H54 (cell line): ENCODE data around the gene WIPF3.

Source experiments
- DNase-seq: peaks from one replicate; pipeline ENCODE4 v3.0.0; 2011; ENCODE audit warnings: low spot score, mixed read lengths; ENCODE audit not compliant: insufficient read length
- FAIRE-seq: peaks from 3 replicates; lab custom pipeline; 2011; peaks lifted over from hg19 to GRCh38; lab: Jason Lieb, UNC
- POLR2A ChIP-seq: IDR thresholded peaks from 2 replicates; pipeline ENCODE4 v1.6.1; 2011; ENCODE audit warnings: low read depth, mild to moderate bottlenecking, low read length

Gene WIPF3, protein sequence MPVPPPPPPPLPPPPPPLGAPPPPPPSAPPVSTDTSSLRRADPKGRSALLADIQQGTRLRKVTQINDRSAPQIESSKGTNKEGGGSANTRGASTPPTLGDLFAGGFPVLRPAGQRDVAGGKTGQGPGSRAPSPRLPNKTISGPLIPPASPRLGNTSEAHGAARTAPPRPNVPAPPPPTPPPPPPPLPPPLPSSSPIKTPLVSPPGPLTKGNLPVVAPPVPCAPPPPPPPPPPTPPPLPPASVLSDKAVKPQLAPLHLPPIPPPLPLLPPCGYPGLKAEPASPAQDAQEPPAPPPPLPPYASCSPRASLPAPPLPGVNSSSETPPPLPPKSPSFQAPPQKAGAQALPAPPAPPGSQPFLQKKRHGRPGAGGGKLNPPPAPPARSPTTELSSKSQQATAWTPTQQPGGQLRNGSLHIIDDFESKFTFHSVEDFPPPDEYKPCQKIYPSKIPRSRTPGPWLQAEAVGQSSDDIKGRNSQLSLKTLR

DNA sequence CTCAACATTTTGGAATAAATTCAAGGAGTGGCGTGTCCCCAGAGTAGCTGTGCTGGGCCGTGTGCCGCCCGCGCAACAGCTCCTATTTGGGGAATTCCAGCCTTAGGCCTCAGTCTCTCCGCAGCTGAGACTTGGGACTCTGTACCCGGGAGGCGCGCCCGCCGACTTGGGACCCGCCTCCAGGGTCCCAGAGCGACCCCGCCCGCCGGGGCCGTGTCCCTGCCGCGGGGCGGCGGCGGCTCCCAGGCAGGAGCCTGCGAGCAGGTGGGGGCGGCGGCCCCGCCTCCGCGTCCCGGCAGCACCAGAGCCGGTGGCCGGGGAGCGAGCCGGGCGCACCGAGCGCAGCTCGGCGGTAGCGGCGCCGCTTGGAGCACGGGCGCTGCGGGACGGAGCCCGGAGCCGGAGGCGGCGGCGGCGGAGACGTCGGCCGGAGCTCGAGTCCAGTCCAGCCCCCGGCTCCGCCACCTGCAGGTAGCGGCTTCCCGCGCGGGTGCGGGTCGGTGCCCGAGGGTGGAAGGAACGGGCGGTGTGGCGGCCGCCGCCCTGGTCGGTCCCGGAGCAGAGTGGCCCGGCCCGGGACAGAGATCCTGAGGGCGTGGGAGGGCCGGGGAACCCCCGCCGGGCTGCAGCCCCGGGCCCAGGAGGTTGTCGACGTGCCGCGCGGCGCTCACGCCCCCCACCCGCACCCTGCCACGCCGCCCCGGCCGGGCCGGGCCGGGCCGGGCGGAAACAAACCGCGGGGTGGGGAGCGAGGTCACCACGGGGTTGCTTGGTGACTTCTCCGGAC is at the start of gene WIPF3:
Gene WIPF3, plus strand, starts transcription at position 301 of the 787 bp plus-strand sequence. CDS start 28,217 bp downstream, outside the sequence.
- no peak for TF ChIP-seq POLR2A
- no peak for FAIRE-seq
- DNase-seq = no peak

DNA sequence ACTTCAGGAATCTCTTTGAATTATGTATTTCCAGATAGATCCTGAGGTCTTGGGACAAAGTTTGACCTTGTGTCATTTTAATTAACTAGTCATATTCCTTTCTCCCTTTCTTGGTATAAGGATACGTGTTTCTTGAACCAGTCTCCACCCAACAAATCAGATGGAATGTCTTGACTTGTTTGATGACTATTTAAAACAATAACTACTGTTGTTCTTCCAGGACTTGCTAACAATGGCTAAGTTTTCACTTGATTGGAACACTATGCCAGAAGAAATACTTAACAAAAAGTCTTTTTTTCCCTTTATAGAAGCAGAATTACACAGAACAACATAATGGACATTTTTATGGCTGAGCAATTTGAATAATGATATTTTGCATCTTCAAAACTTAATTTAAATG is 43.0 kb upstream of the WIPF3 start:
- TF ChIP-seq POLR2A = no peak
- FAIRE-seq = no peak
- DNase-seq = no peak

DNA sequence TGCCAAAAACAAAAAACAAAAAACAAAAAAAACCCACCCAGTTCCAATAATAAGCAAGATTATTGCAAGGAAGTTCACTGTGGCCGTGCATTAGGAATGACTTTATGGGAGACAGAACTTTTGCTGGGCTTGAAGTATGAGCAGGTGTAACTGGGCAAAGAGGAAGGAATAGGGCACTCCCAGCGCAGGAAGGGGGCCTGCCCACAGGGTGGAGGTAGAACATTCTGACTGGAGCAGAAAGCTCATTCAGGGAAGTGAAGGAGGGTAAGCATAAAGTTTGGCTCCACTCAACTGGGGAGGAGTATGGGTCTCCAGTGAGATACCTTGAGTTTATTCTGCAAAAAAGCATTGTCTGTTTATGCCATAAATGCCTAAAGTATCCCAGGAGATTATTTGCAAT is 42.1 kb upstream of the WIPF3 start:
- no peak for DNase-seq
- no peak for FAIRE-seq
- no peak for TF ChIP-seq POLR2A

DNA sequence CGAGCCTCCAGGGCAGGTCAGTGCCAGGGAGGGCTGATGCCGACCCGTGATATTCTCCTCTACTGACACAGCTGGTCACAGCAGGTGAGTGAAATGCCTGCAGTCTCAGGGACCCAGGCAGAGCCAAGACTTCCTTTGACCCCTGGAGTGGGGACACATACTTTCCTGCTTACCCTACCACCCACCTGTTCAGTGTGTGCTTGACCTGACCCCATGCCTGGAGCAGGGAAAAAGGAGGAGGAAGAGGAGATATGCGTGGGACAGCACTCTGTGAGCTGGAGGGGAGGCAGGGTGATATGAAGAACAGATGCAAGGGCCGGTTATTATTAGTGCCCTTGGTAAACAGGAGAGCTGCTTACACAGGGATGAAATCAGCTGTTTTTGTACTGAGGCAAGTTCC is 40.8 kb upstream of the WIPF3 start:
- FAIRE-seq = no peak
- DNase-seq = no peak

DNA sequence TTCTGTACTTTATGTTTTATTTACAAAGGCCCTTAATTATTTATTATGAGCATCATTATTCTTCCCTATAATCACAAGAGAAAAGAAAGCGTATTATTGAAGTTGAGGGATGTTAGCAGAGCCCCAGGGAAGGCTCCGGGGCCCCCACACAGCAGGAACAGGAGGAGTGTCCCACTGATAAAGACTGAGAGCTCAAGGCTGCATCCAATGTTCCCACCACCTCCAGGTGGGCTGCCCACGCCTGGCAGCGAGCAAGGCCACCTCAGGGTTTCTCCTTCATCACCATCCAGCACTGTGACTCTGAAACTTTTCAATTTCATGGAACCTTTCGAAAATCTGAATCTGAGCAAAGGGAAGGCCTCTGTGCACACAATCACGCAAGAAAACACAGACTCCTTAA is 35.9 kb upstream of the WIPF3 start:
- DNase-seq = no peak
- FAIRE-seq = no peak
- TF ChIP-seq POLR2A = no peak

More for the DNA sequence above, 40.8 kb upstream of the WIPF3 start:
- TF ChIP-seq POLR2A = no peak

DNA sequence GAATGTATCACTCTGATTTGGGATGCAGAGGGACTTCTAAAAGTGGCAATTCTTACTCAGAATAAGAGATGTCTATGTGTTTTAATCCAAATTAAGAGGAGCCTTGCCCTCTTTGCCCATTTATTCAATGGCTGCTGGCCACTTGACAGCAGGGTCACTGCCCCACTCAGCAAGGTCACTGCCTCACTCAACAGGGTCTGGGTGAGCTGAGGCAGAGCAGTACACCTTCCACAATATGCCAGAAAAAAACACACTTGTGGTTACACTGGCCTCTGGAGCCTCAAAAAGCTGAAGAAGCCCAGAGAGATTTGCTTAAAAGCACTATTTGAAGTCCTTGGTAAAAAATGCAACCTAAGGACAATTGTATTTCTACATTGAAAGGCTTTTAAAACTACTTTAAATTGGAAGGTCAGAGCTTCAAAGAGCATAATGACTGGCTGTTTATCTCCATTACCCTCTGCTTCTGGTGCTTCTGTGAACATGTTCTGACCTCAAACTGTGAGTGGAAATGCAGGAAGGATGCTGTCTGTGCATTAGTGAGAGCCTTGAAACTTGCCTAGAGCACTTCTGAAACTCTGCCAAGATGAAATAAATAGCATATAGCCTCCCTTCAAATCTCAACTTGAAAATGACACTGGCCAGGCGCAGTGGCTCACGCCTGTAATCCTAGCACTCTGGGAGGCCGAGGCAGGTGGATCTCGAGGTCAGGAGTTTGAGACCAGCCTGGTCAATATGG is 35.1 kb upstream of the WIPF3 start:
- FAIRE-seq (no peak), DNase-seq (no peak)
- no peak for TF ChIP-seq POLR2A

DNA sequence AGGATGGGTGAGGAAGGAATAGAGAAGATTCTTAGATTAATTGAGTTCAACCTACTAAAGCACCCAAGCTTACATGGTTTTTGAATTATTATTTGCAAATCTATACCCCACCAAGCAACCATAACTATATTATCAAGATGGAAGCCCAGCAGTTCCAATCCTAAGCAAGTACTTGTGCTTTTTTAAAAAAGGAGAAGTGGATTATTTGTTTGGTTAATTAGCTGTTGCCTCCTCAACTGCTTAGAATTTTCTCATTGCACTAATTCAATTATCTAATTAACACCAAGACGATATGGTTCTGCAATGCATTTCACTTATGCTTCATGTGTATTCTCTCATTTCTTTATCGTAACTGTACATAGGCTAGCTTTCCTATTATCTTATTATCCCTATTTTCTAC is 27.3 kb upstream of the WIPF3 start:
- DNase-seq (no peak), FAIRE-seq (no peak)
- TF ChIP-seq POLR2A = no peak

DNA sequence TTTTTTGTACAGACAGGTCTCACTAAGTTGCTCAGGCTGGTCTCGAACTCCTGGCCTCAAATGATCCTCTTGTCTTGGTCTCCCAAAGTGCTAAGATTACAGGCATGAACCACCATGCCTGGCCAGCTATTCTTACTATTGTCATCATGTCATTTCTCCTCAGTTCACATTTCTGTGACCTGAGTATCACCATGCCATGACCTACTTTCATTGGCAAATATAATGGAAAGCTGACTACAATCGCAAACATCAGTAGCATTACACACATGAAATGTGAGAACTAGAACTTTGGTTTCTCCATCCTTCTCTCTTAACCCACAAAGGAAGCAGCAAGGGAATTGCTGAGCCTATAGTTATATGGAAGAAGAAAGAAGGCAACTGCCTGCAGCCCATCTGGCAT is 26.0 kb upstream of the WIPF3 start:
- TF ChIP-seq POLR2A = no peak
- no peak for FAIRE-seq
- DNase-seq = no peak

DNA sequence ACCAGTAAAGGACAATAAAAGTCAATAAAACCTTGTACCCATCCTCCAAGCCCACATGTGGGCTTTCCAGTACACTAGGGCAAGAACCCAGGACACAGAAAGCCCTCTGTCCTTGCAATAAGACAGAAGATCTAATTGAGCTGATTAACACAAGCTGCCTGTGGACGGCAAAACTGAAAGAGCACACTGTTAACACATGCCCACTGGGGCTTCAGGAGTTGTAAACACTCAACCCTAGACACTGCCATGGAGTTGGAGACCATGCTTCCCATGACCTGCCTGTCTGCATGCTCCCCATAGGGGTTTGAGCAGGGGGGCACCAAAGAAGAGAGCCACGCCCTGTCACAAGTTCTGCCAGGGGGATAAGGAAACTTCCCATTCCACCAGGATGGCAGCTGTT is 22.6 kb upstream of the WIPF3 start:
- TF ChIP-seq POLR2A = no peak
- FAIRE-seq (no peak), DNase-seq (no peak)

DNA sequence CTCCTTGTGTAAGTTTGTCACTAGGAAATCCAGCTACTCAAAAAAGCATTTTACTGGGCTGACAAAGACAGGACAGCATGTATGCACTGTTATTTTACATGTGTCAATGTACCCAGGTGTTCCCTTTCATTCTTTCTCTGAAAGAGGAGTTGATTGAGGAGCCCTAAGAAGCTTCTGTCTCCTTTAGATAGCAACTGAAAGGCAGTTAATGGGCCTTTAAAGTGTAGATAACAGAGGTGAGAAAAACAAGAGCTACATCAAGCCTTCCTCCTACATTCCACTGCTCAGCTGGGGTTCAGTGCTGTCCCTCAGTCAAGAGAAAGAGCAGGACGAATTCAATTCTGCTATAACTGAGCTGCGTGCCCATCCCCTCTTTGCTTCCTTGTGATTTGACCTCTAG is 12.8 kb upstream of the WIPF3 start:
- TF ChIP-seq POLR2A = no peak
- DNase-seq (no peak), FAIRE-seq (no peak)

DNA sequence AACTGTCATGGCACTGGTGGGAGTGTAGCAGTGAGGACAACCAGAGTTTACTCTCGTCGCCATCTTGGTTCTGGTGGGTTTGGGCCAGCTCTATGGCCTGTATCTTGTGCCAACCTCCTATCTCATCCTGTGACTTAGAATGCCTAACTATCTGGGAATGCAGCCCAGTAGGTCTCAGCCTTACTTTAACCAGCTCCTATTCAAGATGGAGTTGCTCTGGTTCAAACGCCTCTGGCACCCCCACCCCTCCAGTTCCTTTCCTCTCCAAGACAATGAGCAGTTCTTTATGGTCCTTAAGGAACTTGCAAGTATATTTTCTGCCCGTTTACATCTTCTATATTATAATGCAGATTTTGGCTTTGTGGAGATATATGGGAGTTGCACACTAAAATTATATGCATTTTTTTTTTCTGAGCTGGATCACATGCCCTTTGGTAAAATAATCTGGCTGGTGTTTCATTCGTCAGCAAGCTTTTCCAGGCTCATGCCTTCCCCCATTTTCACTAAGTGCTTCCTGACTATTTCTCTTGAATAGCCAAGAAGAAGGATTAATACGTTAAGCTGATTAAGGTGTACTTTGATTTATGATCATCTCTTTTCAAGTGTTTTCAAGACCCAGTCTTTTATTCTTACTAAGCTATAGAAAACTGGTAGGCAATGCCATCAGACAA is 11.2 kb upstream of the WIPF3 start:
- FAIRE-seq = no peak
- no peak for DNase-seq
- TF ChIP-seq POLR2A = no peak

DNA sequence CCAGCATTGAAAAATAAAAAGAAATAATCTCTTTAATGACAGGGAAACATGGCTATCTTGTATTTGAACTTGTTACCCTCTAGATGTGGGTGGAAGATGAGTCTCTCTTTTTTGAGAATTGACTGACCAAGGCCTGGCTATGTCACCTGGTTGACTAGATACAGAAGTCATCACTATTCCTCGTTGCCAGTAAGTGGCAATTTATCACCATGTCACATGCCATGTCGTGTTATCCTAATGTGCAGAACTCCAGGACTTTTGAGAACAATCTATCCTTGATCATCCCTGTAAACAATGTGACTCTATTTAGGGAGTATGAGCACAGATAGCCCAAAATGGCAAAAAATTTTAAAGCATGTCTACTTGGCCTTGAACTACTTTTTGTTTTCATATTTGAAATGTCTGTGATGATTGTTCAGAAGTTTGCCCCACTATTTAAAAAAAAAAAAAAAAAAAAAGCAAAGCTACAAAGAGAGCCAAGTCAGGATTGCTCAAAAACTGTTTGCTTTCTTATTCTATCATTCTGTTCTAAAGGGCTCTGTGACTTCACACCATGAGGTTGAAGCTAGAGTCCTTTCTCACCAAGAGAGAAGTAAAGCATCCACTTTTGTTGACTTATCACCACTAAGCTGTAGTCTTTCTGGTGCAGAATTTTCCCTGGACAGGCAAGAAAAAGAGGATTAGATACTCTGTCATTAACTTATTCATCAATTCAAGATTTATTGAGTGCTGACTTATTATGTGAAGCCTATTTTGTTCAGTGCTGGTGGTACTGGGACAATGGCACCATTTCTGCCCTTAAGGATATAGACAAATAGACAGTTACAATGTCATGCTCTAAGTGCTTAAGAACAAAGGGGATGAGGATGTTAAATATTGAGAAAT is 10.4 kb upstream of the WIPF3 start:
- no peak for DNase-seq
- no peak for TF ChIP-seq POLR2A
- FAIRE-seq = no peak
